ENCODE data around the gene RASGEF1C.

RASGEF1C gene

DNA sequence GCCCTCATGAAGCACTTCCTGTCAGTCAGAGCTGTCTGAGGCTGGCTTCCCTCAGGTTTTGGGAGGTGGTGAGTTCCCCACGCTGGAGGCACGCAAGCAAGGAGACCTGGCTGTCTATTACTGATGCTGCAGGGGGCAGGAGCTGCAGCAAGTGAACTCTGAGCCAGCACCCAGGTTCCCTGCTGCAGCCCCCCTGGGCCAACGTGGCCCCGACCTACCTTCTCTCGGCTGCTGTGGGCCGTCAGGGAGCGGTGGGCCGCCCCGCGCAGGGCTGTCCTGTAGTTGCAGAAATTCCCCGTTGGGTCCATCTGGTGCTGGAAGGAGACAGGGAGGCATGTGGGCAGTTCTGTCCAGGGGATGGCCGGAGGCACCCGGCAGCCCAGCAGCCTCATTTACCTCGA, 90.6 kb downstream of the RASGEF1C start:
- DNase-seq, result no peak

GRCh38 chr5:180117000-180117725, 91.8 kb downstream of the RASGEF1C start:
- DNase-seq, result no peak

DNA sequence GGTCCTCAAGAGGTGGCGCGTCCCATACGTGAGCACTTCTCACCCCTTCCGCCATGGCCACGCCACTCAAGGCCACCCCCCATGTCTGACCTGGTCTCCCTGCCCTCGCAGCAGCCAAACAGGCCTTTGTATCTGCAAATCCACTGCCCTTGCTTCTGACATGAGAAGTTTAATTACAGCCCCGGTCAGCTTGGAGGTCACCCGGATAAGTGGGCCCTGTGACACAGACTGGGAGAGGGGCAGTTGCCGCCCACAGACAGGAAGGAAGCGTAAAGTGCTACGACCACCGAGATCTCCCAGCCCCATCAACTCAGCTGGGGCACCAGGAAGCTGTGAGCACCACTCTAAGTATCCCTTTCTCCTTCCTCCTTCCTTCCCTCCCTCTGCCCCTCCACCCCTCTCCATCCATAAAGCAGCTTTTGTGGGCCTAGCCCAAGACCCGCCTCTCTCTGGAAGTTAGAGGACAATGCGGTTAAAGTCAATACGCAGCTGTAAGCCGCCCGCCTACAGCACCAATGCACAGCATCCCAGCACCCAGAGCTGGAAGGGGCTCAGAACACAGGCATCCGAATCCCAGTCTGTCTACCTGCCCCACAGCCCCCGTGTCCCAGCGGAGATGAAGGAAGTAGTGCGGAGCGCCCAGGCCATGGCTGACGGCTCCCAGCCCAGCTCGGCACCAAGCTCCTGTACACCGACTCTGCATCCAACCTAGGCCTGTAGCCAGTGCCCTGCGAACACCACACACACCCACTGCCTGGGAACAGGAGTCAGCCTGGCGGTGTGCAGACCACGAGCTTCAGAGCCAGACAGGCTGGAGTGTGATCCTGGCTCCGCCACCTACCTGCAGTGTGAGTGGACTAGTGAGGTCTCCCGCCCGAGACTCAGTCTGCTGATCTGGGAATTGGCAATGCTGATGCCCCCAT, 92.7 kb downstream of the RASGEF1C start:
- DNase-seq, result no peak

- DNase-seq, result no peak
These were observed 93.5 kb downstream of the RASGEF1C start for GRCh38 chr5:180115326-180116076.

- DNase-seq, result no peak
These were observed 94.6 kb downstream of the RASGEF1C start for GRCh38 chr5:180114304-180115003.

GRCh38 chr5:180113660-180114303, 95.2 kb downstream of the RASGEF1C start:
- no peak for DNase-seq

DNA sequence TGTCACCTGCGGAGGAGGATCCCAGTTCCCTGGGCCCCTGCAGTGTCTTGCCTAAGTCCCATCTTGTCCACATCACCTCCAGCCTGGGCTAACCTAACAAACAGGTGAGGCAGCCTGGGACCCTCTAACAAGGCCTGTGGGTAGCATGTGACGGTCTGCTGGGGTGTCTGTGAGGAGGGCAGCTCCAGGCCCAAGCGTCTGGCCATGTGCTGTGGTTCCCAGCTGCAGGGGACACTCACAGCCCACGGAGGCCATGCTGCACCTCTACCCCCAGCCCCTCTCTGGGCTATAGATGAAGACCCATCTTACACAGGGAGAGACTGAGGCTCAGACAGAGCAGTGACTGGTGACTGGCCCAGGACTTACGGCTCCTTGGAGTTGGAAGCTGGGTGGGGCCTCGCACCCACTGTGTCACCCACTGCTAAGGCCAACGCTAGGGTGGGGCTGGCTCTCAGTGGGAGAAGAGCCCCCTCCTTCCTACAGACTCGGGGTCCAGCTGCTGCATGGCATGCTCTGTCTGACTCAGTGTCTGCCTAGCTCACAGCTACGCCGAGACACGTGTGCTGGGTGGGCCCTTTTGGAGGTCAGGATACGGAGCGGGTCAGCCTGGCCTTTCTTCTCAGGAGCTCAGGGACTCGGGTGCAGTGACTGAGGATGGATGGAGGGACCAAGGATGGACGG, 96.7 kb downstream of the RASGEF1C start:
- no peak for DNase-seq

DNA sequence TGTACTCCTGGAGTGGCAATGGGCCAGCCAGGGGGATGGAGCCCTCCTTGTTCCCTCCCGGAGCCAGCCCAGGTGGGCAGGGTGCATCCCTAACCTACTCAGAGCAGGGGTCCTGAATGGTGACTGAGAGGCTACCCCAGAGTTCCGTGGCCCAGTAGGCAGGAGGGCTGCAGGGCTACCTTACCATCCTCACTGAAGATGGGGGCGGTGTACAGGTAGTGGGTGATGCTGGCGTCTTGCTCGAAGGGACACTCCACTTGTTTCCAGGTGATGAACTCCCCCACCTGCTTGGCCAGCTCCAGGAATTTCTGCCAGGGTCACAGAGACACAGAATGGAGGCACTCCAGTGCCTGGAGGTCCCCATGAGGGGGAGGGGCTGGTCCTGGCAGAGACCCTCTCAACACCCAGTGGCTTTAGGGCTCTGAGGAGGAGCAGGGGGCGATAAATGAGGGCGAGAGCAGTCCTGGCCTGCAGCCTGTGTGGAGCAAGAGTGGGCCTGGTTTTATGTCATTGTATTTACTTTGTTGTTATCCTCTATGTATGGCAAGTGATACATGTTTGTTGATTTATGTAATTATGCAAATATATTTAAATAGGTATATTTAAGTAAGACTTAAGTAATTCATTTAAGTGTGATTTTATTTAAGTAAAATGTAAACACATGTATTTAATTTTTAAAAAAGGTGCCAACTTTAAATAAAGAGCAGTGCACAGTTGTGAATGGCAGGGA, 97.6 kb downstream of the RASGEF1C start:
- no peak for DNase-seq

DNA sequence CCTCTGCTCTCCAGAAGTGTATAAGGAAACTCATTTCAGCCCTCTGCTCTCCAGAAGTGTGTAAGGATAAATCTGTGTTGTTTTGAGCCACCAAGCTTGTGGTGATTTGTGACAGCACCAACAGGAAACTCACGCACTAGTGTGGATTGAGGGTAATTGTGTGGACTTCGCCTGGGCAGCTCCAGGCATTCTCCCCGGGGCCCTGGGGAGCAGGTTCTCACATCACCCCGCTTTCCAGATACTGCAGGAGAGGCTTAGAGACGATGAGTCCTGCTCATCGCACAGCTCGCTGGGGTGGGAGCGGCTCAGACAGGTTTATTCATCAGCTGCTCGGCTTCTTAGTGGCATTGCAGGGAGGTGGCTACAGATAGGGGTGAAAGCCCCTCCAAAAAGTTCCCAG, 99.1 kb downstream of the RASGEF1C start:
- DNase-seq, result no peak

GRCh38 chr5:180107005-180107404, 102.0 kb downstream of the RASGEF1C start:
- no peak for DNase-seq

DNA sequence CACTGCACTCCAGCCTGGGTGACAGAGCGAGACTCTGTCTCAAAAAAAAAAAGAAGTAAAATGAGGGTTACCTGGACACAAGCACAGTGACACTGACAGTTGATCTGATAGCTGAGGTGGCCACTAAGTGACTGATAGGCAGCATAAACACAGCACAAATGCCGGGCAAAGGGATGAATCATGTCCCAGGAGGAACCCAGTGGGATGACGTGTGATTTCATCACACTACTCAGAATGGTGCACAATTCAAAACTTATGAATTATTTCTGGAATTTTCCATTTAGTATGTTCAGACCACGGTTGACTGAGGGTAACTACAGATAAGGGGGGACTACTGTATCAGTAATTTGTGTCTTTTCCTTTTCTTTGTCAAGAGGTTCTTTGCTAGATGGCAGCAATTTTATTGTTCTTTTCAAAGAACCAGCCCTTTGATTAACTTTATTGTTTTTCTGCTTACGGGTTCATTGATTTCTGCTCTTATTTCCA, 103.1 kb downstream of the RASGEF1C start:
- DNase-seq, result no peak

GRCh38 chr5:180104168-180104530, 104.9 kb downstream of the RASGEF1C start:
- DNase-seq, result no peak

- no peak for DNase-seq
These were observed 105.4 kb downstream of the RASGEF1C start for GRCh38 chr5:180103487-180104167.

DNA sequence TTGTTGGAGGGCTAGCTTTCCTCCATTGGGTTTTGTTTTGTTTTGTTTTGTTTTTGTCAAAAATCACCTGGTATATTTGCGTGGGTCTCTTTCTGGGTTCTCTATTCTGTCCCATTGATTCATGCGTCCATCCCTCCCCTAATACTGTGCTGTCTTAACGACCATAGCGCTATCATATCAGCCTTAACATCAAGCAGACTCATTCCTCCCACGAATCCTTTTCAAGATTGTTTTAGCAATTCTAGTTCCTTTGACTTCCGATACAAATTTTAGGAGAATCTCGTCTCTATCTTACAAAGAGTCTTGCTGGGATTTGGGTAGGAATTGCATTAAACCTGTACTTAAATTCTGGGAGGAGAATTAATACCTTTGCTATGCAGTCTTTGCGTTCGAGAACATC, 106.4 kb downstream of the RASGEF1C start:
- no peak for DNase-seq

DNA sequence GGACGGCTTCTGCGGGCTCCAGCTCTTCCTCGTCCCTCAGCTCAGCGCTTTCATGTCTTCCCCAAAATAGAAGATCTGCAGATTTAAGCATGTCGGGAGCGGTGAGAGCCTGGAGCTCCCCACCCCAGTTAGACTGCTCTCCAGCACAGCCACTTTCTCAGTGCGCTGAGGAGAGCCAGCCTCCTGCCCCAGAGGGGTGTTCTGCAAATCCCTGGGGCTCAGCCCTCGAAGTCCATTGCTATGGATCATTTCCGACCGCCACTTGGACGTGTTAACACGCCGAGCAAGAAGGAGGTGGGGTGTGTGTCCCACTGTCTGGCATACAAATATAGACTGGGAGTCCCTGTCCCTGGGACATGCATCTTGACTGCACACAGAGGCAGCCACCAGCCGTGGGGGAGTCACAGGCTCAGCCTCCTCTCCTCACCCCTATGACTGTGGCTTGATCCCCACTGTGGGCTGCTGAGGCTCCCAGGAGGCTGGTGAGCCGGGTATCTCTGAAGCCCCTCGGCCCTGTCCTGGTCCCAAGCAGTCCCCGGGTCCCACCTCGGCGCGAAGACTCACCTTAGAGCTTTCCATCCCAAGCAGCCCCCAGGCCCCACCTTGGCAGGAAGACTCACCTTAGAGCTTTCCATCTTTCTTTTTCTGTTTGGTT, 107.4 kb downstream of the RASGEF1C start:
- no peak for DNase-seq

- DNase-seq, result no peak
These were observed 108.2 kb downstream of the RASGEF1C start for GRCh38 chr5:180100621-180101450.

DNA sequence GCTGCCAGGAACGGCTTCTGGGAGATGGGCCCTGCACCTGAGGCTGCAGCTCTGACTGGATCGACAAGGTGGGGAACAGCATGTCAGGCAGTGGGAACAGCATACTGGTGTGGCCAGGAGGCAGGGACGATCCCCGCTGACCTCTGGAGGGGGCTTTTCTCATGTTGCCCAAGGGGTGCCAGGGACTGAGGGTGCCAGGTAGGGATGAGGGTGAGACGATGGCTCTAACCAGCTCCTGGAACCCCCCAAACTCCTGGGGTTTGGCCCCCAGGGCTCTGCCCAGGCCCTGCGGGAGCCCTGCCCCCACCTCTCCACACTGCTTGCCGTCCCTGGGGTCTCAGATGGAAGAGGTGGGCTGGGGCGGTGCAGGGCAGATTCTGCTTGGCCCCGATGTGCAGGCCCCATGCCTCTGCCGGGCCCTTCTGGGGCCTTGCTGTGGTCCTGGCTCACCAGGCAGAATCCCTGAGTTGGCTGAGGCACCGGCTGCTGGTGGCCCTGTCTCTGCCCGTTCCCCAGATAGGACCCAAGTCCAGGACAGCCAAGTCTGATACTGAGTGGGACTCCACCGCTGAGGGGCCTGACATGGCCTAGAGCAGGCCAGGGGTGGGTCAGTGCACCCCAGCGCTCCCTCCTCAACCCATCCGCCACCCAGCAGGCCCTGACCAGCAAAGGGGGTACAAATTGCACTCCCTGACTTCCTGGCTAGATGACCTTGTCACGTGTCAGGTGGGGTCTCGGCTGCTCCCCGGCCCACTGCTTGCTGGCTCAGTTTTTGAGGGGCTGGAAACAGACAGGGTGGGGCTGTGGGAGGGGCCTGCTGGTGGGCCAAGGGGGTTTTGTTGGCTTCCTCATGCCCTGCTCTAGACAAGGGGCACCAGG, 109.0 kb downstream of the RASGEF1C start:
- no peak for DNase-seq
